22Rv1 (cell line): ENCODE measurements around the gene EYS.

Experiments used
- CTCF ChIP-seq: fragments of 450-650 bp; IDR thresholded peaks from 2 replicates; pipeline ENCODE4 v1.5.1; 2017; ENCODE audit warnings: mild to moderate bottlenecking
- ZFX ChIP-seq: fragments of 450-650 bp; IDR thresholded peaks from 2 replicates; pipeline ENCODE4 v1.6.1; 2017; ENCODE audit warnings: antibody characterized with exemption, borderline replicate concordance

GRCh38 chr6:64777941-64778785 lies 928.9 kb downstream of the EYS start:
- no peak for TF ChIP-seq CTCF
- TF ChIP-seq ZFX: no peak
